HG02981 (cell line): Measurements from ENCODE around the gene USP40.

Source experiments
- ATAC-seq: cut with Tn5 transposase; IDR thresholded peaks from one replicate; pipeline ENCODE4 v1.9.1; 2021; ENCODE audit warnings: mild to moderate bottlenecking, moderate library complexity; ENCODE audit not compliant: unreplicated experiment

Gene USP40

GRCh38 chr2:233462826-233463470 lies 103.6 kb downstream of the USP40 start:
- no peak for ATAC-seq

GRCh38 chr2:233462202-233462785 lies 104.3 kb downstream of the USP40 start:
- no peak for ATAC-seq

- ATAC-seq = no peak
These were observed 105.1 kb downstream of the USP40 start for GRCh38 chr2:233461481-233461891.

- ATAC-seq = no peak
These were observed 105.7 kb downstream of the USP40 start for GRCh38 chr2:233460726-233461441.

GRCh38 chr2:233459426-233459825 lies 107.2 kb downstream of the USP40 start:
- ATAC-seq = no peak

- no peak for ATAC-seq
These were observed 107.8 kb downstream of the USP40 start for GRCh38 chr2:233458826-233459225.

GRCh38 chr2:233458031-233458610 lies 108.5 kb downstream of the USP40 start:
- no peak for ATAC-seq

GRCh38 chr2:233457356-233457755 lies 109.2 kb downstream of the USP40 start:
- no peak for ATAC-seq

- ATAC-seq = no peak
These were observed 109.6 kb downstream of the USP40 start for GRCh38 chr2:233456934-233457333.

- ATAC-seq = no peak
These were observed 110.5 kb downstream of the USP40 start for GRCh38 chr2:233456111-233456510.

GRCh38 chr2:233455491-233455890 lies 111.1 kb downstream of the USP40 start:
- no peak for ATAC-seq

- no peak for ATAC-seq
These were observed 111.6 kb downstream of the USP40 start for GRCh38 chr2:233455006-233455405.

GRCh38 chr2:233453916-233454315 lies 112.7 kb downstream of the USP40 start:
- no peak for ATAC-seq

- ATAC-seq = no peak
These were observed 113.3 kb downstream of the USP40 start for GRCh38 chr2:233453111-233453915.

- no peak for ATAC-seq
These were observed 114.6 kb downstream of the USP40 start for GRCh38 chr2:233451950-233452349.

GRCh38 chr2:233450864-233451575 lies 115.6 kb downstream of the USP40 start:
- ATAC-seq = no peak

- ATAC-seq = no peak
These were observed 116.4 kb downstream of the USP40 start for GRCh38 chr2:233449921-233450863.

- no peak for ATAC-seq
These were observed 117.3 kb downstream of the USP40 start for GRCh38 chr2:233449081-233449901.
